Activated CD8-positive, alpha-beta T cell treated with anti-CD3 and anti-CD28 coated beads for 36 hours (primary cell): Measurements from ENCODE around the gene FYTTD1. TPM values are rescaled to one million over a fixed set of nuclear protein-coding genes. Genes with fewer than 3 reads are reported as not detected.

ENCODE experiments used
- ATAC-seq: fragments of 200-7000 bp; cut with Tn5 transposase; one replicate; pipeline ENCODE4 v1.10.0; 2021; ENCODE audit warnings: mild to moderate bottlenecking, moderate library complexity
- CTCF ChIA-PET: fragments of 350-600 bp; sonication (Branson Sonifier 250); formaldehyde crosslinking; loops from one replicate; lab custom pipeline; 2021; ENCODE audit warnings: antibody characterized with exemption; lab: Charles Lee
- POLR2A ChIA-PET: fragments of 350-600 bp; sonication (Branson Sonifier 250); formaldehyde crosslinking; loops from one replicate; lab custom pipeline; 2021; ENCODE audit warnings: antibody characterized with exemption; lab: Charles Lee
- DNase-seq: peaks from one replicate; pipeline ENCODE4 v3.0.0-alpha.2; 2020
- H3K27ac Mint-ChIP-seq: one replicate; pipeline ENCODE4 v1.8.0; 2021; ENCODE audit warnings: mild to moderate bottlenecking, mixed read lengths
- H3K27me3 Mint-ChIP-seq: one replicate; pipeline ENCODE4 v1.8.0; 2021; ENCODE audit warnings: mixed read lengths
- H3K36me3 Mint-ChIP-seq: one replicate; pipeline ENCODE4 v1.8.0; 2021; ENCODE audit warnings: low read depth, mixed read lengths
- H3K4me1 Mint-ChIP-seq: one replicate; pipeline ENCODE4 v1.8.0; 2021; ENCODE audit warnings: low read depth, mixed read lengths
- H3K4me3 Mint-ChIP-seq: one replicate; pipeline ENCODE4 v1.8.0; 2021; ENCODE audit warnings: mild to moderate bottlenecking, moderate library complexity, mixed read lengths
- H3K9me3 Mint-ChIP-seq: one replicate; pipeline ENCODE4 v1.8.0; 2021; ENCODE audit warnings: mixed read lengths
- intact Hi-C: fragments of 100-400 bp; cut with micrococcal nuclease; formaldehyde crosslinking; loops from one replicate; pipeline ENCODE4 v1.10.0; 2022
- total RNA-seq, 2 experiments: library from RNA; stranded (reverse); gene quantifications; one replicate each; pipeline ENCODE4 v1.2.3, GENCODE V29; 2021
- TF ChIP-seq, protein P1 (sequence below): fragments of 200-600 bp; IDR thresholded peaks from one replicate; pipeline ENCODE4 v1.8.0; 2022; ENCODE audit warnings: antibody characterized with exemption, mild to moderate bottlenecking

FYTTD1 gene
- total RNA-seq, 2 experiments from 2014 or later: 25.4 to 27.0 TPM

DNA sequence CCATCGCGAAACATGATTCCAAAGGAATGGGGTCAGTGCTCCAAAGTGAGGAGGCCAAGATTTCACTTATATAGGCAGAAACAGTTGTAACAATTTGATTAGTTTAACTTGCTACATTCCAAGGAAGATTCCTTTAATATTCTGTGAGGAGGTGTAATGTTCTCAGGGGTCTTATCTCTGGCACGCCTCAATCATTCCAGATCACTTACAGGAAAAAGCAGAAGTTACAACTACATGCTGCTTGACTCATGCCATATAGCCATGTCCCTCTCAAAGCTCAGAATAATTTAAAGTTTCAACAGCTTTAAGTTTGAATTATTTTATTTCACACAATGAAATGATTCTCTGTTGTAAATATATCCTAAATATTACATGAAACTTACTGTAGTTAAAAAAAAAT lies 3.5 kb upstream of the FYTTD1 start:
- intact Hi-C loops: loop anchor here (5.0 kb wide), 1 partner anchor 46 kb away; the partner anchor contains the start of gene LRCH3
- ATAC-seq (no peak), DNase-seq (no peak)
- TF ChIP-seq, protein P1, sequence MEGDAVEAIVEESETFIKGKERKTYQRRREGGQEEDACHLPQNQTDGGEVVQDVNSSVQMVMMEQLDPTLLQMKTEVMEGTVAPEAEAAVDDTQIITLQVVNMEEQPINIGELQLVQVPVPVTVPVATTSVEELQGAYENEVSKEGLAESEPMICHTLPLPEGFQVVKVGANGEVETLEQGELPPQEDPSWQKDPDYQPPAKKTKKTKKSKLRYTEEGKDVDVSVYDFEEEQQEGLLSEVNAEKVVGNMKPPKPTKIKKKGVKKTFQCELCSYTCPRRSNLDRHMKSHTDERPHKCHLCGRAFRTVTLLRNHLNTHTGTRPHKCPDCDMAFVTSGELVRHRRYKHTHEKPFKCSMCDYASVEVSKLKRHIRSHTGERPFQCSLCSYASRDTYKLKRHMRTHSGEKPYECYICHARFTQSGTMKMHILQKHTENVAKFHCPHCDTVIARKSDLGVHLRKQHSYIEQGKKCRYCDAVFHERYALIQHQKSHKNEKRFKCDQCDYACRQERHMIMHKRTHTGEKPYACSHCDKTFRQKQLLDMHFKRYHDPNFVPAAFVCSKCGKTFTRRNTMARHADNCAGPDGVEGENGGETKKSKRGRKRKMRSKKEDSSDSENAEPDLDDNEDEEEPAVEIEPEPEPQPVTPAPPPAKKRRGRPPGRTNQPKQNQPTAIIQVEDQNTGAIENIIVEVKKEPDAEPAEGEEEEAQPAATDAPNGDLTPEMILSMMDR: no peak
- Mint-ChIP-seq H3K9me3 (no peaks in the 10 kb centered on the region), H3K36me3 (no peaks in the 10 kb centered on the region), H3K4me3 (no peak overlapping the region), H3K27me3 (no peaks in the 10 kb centered on the region), H3K4me1 (peaks cover 15% of the 10 kb centered on the region), H3K27ac (no peak overlapping the region)
- ChIA-PET CTCF (no interaction called here), POLR2A (interaction anchor here (1.6 kb wide), 1 partner anchor 9 kb away, joined by 6 read pairs; no protein-coding TSS in a partner anchor)

DNA sequence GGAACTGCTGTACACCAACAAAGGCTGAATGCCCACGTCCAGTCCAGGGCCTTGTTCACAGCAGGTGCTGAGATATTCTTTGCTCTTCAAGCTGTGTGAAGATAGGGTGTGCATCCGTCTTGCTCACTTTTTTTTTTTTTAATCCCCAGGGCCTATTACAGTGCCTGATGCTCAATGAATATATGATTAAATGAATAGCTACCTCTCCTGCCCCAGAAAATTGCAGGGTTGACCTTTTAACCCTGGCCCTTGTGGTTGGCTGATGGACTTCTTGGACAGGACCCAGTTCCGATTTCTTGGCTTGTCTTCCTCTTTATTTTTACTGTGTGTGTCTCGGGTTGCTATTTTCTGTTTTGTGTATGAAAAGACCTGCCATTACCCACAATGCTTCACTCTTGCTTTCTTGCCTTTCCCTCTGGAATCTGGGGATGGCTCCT lies 2.9 kb upstream of the FYTTD1 start:
- Mint-ChIP-seq H3K36me3 (no peaks in the 10 kb centered on the region), H3K4me3 (no peak overlapping the region), H3K9me3 (no peaks in the 10 kb centered on the region), H3K27ac (no peak overlapping the region), H3K27me3 (no peaks in the 10 kb centered on the region), H3K4me1 (peaks cover 16% of the 10 kb centered on the region)
- DNase-seq (no peak), ATAC-seq (no peak)
- intact Hi-C loops: loop anchor here (5.0 kb wide), 1 partner anchor 45 kb away; the partner anchor contains the start of gene LRCH3
- ChIA-PET CTCF (no interaction called here), POLR2A (interaction anchor here (1.6 kb wide), 1 partner anchor 9 kb away, joined by 6 read pairs; no protein-coding TSS in a partner anchor)
- TF ChIP-seq, protein P1: no peak

DNA sequence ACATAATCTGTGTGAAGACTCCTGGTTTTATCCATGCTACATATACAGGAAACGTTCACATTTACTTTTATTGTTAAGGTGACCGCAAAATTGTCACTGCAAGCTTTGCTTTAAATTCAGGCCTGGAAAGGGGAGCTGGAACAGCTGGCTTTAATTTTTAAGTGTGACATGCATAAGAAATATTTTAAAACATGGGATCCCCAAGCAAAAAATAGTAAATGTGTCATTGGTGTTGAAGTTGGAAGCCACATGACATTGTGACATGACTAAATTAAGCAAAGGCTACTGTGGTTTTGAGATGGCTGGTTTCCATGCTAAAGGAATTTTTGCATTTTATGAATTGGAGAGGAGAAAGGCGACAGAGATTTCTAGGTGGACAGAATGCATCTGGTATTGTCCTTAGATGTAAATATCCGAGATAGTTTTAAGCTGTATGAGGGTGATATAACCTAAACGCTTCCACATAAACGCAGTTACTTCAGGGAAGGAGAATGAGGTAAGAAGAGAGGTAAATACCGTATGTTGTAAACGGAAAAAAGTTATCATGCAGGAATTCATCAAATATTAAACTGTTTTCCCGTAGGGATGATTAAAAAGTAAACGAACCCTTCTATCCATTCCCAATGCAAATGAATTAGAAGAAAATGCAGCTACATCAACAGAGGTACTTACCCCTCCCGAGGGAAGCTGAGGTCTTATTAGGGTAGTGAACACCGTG lies 927 bp upstream of the FYTTD1 start:
- DNase-seq (no peak), ATAC-seq (no peak)
- TF ChIP-seq, protein P1: no peak
- ChIA-PET POLR2A (interaction anchor here (1.0 to 1.8 kb wide), 3 partner anchors 10 to 42 kb away, joined by 3 to 5 read pairs (median 4); partner anchors contain the start of genes LRCH3 and RUBCN), CTCF (interaction anchor here (0.6 to 1.4 kb wide), 4 partner anchors 11 to 53 kb away, joined by 3 to 6 read pairs (median 4); no protein-coding TSS in a partner anchor)
- Mint-ChIP-seq H3K4me3 (peak overlapping the region; percentile 98), H3K9me3 (no peaks in the 10 kb centered on the region), H3K27me3 (no peaks in the 10 kb centered on the region), H3K36me3 (no peaks in the 10 kb centered on the region), H3K4me1 (peaks cover 27% of the 10 kb centered on the region), H3K27ac (peak overlapping the region; percentile 90)
- intact Hi-C loops: loop anchor here (5.0 kb wide), 1 partner anchor 44 kb away; the partner anchor contains the start of gene LRCH3

DNA sequence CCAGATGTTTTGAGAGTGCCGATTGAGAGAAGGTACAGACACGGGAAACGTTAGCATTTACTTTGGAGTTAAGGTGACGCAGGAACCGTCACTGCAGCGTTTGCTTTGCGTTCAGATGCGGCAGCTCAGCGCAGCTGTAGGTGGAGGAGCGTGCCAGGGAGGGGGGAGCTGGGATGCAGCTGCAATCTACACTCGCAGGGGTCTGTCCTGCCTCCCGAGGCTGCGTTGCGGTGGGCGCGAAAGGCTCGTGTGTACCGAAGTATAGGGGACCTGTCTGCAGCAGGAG lies 425 bp upstream of the FYTTD1 start:
- ChIA-PET CTCF (interaction anchor here (0.6 to 1.4 kb wide), 4 partner anchors 11 to 52 kb away, joined by 3 to 6 read pairs (median 4); no protein-coding TSS in a partner anchor), POLR2A (interaction anchor here (1.0 to 1.8 kb wide), 3 partner anchors 10 to 42 kb away, joined by 3 to 5 read pairs (median 4); partner anchors contain the start of genes LRCH3 and RUBCN)
- Mint-ChIP-seq H3K4me1 (peaks cover 32% of the 10 kb centered on the region), H3K27me3 (no peaks in the 10 kb centered on the region), H3K4me3 (peak overlapping the region; percentile 98), H3K9me3 (no peaks in the 10 kb centered on the region), H3K36me3 (no peaks in the 10 kb centered on the region), H3K27ac (peak overlapping the region; percentile 90)
- TF ChIP-seq, protein P1: no peak
- peak; percentile 68 for ATAC-seq
- DNase-seq: peak; percentile 75
- intact Hi-C loops: loop anchor here (5.0 kb wide), 1 partner anchor 43 kb away; the partner anchor contains the start of gene LRCH3
